ENCODE measurements around the gene SOX1.

The SOX1 gene

DNA sequence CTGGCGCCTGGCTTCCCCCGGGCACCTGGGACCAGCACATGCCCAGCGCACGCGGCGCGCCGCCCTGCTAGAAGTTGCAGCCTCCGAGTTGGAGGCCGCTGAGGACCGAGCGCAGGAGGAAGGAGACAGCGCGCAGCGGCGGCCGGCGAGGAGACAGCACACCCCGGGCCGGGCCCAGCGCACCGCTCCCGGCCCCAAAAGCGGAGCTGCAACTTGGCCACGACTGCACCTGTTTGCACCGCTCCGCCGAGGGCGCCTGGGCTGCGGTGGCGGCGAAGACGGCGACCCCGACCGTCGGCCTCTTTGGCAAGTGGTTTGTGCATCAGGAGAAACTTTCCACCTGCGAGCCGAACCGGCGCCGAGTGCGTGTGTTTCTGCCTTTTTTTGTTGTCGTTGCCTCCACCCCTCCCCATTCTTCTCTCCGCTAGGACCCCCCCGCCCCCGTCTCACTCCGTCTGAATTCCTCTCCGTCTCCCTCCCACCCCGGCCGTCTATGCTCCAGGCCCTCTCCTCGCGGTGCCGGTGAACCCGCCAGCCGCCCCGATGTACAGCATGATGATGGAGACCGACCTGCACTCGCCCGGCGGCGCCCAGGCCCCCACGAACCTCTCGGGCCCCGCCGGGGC is at the start of gene SOX1:
SOX1 (plus strand) TSS at position 34 of the 626 bp plus-strand sequence; CDS start at position 544, 510 bp downstream.
- DNase-seq (ENCODE audit: low read depth in 2 of 2) = no peak

GRCh38 chr13:112024577-112024976 is 42.4 kb upstream of the SOX1 start:
- no peak for DNase-seq (ENCODE audit: low read depth in 2 of 2)

DNA sequence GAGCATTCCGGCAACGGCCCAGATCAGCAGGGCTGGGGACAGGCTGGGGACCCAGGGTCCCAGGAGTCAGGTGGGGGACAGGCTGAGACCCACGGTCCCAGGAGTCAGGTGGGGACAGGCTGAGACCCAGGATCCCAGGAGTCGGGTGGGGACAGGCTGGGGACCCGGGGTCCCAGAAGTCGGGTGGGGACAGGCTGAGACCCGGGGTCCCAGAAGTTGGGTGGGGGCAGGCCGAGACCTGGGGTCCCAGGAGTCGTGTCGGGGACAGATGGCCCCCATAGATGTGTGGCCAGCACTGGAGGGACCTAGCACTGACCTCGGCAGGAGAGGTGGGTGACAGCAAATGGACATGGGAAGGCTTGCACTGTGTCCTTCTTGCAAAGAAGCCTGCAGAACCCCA is 39.7 kb upstream of the SOX1 start:
- no peak for DNase-seq (ENCODE audit: low read depth in 2 of 2)

DNA sequence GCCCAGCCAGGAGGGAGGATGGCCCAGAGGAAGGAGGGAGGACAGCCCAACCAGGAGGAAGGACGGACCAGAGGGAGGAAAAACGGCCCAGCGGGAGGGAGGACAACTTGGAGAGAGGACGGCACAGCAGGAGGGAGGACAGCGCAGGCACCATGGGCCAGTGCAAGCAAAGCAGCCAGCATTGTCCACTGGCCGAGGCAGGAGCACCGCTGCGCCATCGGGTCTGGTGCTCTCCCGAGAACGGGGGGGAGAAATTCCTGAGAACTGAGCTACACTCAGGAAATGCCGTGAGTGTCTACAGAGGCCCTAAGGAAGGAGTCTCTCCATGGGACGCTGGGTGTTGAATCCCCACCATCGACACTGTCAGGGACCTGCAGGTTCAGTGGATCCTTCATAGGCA is 38.5 kb upstream of the SOX1 start:
- DNase-seq (ENCODE audit: low read depth in 2 of 2) = no peak

DNA sequence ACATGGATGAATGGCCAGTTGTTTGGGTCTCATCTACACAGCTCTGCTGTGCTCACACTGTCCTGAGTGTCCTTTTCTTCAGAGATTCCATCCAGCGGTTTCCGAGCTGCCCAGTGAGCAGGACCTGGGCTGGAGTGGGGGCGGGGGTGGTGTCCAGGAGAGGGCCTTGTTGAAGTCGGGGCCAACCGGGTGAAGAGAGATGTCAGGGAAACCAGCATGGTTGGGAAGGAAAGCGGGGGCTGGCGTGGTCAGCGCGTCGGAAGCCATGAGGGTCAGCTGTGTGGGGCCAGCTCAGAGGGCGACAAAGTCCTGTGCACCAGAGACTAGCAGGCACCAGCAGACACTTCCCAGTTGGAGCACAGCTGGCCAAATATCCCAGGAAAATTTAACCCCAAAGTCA is 37.8 kb upstream of the SOX1 start:
- no peak for DNase-seq (ENCODE audit: low read depth in 2 of 2)

DNA sequence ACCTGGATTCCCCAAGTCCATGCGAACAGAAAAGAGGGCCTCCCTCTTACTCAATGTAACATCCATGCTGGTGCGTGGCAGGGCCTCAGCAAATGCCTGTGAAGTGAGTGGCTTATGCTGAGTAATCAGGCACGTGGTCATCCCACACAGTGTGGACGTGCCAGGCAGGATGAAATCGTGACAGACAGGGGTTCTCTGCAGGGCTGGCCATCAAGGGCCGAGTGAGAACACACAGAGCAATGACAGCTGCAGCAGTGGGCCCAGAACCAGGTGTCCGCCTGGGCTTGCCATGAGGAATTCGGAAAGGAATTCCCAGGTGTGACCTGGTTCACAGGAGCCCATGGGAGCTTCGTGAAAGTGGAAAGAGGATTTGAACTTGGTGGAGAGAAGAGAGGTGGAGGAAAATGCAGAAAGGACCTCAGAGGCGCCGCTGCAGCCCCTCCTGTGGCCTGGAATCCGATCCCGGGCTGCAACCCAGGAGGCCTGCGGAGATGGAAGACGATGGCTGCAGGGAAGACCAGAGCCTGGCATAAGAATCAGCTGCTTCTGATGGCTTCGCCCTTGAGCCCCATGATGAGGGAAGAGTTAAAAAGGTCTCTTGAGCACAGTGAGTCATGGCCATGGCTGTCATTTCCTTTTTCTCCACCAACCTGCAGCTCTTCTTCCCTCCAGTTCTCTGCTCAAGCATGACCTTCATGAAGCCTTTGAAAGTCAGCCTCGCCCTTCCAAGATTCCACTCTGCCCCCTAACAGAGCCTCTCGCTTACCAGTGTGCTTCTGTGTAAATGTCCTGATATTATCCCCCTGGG is 34.6 kb upstream of the SOX1 start:
- no peak for DNase-seq (ENCODE audit: low read depth in 2 of 2)

- no peak for DNase-seq (ENCODE audit: low read depth in 2 of 2)
Measured at GRCh38 chr13:112034231-112034630, 32.7 kb upstream of the SOX1 start.

- no peak for DNase-seq (ENCODE audit: low read depth in 2 of 2)
Measured at GRCh38 chr13:112034846-112035245, 32.1 kb upstream of the SOX1 start.

GRCh38 chr13:112042496-112042895 is 24.5 kb upstream of the SOX1 start:
- no peak for DNase-seq (ENCODE audit: low read depth in 2 of 2)

DNA sequence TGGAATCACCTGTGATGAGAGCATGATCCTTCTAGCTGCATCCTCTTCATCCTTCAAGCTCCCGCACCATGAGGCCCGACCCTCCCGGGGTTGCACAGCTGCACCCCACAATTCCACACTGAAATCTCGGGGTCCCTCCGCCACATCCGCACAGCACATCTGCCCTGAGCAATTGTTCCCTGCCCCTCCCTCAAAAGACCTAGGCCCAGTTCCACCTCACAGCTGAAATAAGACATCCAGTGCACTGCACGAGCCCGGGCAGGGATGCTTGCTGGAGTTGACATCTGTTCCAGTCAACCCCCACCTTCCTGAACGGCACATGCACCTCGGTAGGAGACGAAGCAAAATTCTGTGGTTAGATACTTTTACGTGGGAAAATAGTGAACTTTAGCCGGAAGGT is 14.7 kb upstream of the SOX1 start:
- DNase-seq (ENCODE audit: low read depth in 2 of 2) = no peak

DNA sequence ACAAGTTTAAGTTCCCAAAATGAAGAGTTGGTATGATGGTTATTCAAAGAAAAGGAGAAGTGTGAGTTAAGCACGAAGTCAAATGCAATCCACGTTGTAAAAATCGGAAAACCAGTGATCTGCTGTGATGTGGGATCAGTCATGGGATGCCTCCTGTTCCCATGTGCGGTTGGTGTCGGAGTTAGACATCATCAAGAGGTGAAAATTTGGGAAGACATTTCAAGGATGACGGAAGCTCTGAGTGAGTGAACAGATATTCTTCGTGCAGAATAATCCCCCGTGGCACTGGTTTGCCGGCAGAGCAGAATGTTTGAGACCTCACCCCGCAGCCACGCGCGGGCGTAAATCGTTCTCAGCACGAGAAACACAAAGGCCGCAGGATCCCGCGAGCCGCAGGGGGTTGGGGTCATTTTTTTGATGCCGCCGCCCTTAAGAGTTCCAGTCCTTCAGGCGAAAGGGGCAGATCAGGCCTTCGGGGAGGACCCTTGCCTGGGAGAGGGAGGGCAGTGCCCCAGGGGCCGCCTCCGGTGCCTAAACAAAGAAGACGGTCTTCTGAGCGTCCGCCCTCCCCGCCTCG is 13.7 kb upstream of the SOX1 start:
- DNase-seq (ENCODE audit: low read depth in 2 of 2) = no peak

GRCh38 chr13:112053744-112054615 is 13.0 kb upstream of the SOX1 start:
- DNase-seq (ENCODE audit: low read depth in 2 of 2) = no peak

DNA sequence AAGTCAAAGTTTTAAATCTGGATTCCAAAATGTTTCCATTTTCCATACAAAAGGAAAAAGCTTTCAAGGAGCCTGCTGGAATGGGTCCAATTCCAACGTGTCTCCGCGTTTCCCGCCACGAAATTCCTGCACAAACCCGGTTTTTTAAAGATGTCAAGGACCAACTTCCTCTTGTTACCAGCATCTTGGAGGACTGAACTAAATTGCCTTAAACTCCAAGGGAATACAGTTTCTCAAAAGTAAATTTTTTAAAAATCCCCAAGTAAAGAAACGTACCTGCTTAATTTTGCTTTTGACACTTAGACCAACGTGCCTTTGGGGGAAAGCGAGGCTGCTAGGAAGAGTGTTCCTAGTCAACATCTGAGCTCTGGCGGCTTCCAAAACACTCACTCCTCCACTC is 12.3 kb upstream of the SOX1 start:
- no peak for DNase-seq (ENCODE audit: low read depth in 2 of 2)

DNA sequence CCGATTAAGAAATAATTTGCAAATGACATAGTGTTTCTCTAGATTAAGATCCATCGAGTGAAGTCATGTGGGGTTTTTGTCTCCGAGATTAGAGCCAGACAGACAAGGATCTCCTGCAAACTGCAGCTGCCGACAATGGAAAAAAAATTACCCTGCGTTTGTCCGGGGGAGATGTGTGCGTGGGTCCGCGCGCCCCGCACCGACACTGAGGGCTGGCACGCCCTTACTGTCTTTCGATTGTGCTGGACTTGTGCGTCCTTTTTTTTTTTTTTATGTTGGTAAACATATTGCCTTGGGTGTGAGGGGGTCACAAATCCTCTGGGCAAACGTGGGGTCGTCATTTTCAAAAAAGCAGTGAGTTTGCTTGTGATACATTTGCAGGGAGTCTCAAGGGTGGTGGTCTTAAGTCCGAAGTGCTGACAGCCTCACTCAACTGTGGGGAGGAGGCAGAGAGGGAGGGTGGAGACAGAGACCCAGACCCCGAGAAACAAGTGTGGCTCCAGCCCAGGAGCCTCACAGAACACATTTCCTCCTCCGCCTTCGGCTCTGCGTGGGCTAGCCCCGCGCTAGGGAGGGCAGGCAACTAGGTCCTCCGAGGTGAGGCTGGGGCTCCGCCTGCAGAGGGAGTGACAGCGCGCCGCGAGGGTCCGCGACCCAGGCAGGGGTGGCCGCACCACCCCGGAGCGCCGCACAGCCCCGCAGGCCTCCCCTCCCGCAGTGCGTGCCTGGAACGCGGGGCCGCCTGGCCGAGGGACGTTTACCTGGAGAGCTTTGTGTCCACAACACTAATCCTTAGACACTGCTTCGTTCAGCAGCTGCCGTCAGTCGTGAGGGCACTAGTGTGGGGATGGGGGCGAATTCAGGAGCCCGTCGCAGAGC is 11.7 kb upstream of the SOX1 start:
- no peak for DNase-seq (ENCODE audit: low read depth in 2 of 2)

DNA sequence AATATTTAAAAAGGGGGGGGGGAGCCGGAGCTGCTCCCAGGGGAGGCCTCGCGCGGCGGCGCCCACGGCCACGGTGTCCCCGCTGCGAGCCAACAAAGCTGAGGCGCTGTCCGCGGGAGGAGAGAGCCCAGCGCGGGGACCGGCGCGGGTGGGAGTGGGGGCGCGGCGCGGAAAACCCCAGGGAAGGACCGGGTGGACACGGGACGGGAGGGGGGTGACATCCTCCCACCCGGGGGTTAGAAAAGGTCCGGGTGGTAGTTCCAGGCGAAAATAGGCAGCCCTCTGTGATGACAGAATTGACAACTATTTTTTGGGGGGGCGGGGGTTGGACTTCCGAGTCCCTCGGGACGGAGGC is 11.1 kb upstream of the SOX1 start:
- DNase-seq (ENCODE audit: low read depth in 2 of 2) = no peak

- no peak for DNase-seq (ENCODE audit: low read depth in 2 of 2)
Measured at GRCh38 chr13:112056284-112056727, 10.6 kb upstream of the SOX1 start.

GRCh38 chr13:112056739-112057438 is 10.1 kb upstream of the SOX1 start:
- DNase-seq (ENCODE audit: low read depth in 2 of 2) = no peak

GRCh38 chr13:112057439-112057735 is 9.6 kb upstream of the SOX1 start:
- DNase-seq (ENCODE audit: low read depth in 2 of 2) = no peak

- no peak for DNase-seq (ENCODE audit: low read depth in 2 of 2)
Measured at GRCh38 chr13:112057736-112058518, 9.0 kb upstream of the SOX1 start.

DNA sequence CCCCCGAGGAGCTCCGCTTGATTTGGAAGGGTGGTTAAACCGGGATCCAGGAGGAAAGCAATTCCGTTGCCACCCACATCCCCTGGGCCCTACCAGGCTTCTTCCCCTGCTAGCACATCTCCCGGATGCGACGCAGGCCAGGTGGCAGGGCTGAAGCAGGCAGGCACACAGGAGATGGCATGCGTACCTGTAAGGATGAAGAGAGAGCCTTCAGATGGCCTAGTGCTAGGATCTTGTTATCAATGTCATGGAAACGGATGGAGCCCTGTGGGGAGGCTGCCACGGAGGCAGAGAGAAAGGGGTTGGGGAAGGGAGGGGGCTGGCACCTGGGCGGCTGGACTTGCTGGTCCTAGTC is 8.5 kb upstream of the SOX1 start:
- DNase-seq (ENCODE audit: low read depth in 2 of 2) = no peak
